ENCODE results near the gene LTBP3. TPM values are rescaled to one million over a fixed set of nuclear protein-coding genes. Genes with fewer than 3 reads are reported as not detected.

LTBP3 gene
- total and polyA plus RNA-seq, 9 of the 15 experiments (the other 6 are each of a cell fraction or from before 2014, with no cell fraction given) = 0.06 to 20.5 (median 4.8) TPM

DNA sequence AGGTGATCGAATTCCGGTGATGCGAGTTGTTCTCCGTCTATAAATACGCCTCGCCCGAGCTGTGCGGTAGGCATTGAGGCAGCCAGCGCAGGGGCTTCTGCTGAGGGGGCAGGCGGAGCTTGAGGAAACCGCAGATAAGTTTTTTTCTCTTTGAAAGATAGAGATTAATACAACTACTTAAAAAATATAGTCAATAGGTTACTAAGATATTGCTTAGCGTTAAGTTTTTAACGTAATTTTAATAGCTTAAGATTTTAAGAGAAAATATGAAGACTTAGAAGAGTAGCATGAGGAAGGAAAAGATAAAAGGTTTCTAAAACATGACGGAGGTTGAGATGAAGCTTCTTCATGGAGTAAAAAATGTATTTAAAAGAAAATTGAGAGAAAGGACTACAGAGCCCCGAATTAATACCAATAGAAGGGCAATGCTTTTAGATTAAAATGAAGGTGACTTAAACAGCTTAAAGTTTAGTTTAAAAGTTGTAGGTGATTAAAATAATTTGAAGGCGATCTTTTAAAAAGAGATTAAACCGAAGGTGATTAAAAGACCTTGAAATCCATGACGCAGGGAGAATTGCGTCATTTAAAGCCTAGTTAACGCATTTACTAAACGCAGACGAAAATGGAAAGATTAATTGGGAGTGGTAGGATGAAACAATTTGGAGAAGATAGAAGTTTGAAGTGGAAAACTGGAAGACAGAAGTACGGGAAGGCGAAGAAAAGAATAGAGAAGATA is 59.0 kb downstream of the LTBP3 start, which contains the start of gene MALAT1 (continued):
- TF ChIP-seq, protein P1, sequence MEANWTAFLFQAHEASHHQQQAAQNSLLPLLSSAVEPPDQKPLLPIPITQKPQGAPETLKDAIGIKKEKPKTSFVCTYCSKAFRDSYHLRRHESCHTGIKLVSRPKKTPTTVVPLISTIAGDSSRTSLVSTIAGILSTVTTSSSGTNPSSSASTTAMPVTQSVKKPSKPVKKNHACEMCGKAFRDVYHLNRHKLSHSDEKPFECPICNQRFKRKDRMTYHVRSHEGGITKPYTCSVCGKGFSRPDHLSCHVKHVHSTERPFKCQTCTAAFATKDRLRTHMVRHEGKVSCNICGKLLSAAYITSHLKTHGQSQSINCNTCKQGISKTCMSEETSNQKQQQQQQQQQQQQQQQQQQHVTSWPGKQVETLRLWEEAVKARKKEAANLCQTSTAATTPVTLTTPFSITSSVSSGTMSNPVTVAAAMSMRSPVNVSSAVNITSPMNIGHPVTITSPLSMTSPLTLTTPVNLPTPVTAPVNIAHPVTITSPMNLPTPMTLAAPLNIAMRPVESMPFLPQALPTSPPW (CRISPR knock-in tag; IDR thresholded peaks at IDR 0.05) = peak; percentile 81
- TF ChIP-seq ZNF316 (IDR thresholded peaks at IDR 0.05) (no peak), PRPF4 (IDR thresholded peaks at IDR 0.05; ENCODE audit: insufficient read depth, low read depth, low read length, poor library complexity, severe bottlenecking) (no peak), ZNF133 (CRISPR knock-in tag; IDR thresholded peaks at IDR 0.05) (peak; percentile 52; the same call in 1 of the 2 replicates), POLR3G (IDR thresholded peaks at IDR 0.05; ENCODE audit: extremely low read depth, insufficient read length, insufficient replicate concordance) (no peak), PML (IDR thresholded peaks at IDR 0.05; ENCODE audit: low read length) (peak; percentile 99), ZSCAN32 (CRISPR knock-in tag; IDR thresholded peaks at IDR 0.05) (peak; percentile 88), RFX1 (IDR thresholded peaks at IDR 0.05) (peak; percentile 21; the same call in 1 of the 2 replicates), DACH1 (IDR thresholded peaks at IDR 0.05; ENCODE audit: partially characterized antibody) (no peak), MAFF (IDR thresholded peaks at IDR 0.05; ENCODE audit: low read length) (peak; percentile 7; the same call in 1 of the 2 replicates), ARID2 (IDR thresholded peaks at IDR 0.05) (0 out of 2 replicates have a peak, but pooled peaks have one; percentile 34), NRF1 (conservative IDR thresholded peaks at IDR 0.05 in 1 of 2, IDR thresholded peaks at IDR 0.05 in 1 of 2) (no peak; a peak in 2 of 4 replicates), TFAM (CRISPR knock-in tag; conservative IDR thresholded peaks at IDR 0.05) (no peak), PHF8 (IDR thresholded peaks at IDR 0.05; ENCODE audit: borderline replicate concordance, low read length) (peak; percentile 41)
- TF ChIP-seq, protein P2, sequence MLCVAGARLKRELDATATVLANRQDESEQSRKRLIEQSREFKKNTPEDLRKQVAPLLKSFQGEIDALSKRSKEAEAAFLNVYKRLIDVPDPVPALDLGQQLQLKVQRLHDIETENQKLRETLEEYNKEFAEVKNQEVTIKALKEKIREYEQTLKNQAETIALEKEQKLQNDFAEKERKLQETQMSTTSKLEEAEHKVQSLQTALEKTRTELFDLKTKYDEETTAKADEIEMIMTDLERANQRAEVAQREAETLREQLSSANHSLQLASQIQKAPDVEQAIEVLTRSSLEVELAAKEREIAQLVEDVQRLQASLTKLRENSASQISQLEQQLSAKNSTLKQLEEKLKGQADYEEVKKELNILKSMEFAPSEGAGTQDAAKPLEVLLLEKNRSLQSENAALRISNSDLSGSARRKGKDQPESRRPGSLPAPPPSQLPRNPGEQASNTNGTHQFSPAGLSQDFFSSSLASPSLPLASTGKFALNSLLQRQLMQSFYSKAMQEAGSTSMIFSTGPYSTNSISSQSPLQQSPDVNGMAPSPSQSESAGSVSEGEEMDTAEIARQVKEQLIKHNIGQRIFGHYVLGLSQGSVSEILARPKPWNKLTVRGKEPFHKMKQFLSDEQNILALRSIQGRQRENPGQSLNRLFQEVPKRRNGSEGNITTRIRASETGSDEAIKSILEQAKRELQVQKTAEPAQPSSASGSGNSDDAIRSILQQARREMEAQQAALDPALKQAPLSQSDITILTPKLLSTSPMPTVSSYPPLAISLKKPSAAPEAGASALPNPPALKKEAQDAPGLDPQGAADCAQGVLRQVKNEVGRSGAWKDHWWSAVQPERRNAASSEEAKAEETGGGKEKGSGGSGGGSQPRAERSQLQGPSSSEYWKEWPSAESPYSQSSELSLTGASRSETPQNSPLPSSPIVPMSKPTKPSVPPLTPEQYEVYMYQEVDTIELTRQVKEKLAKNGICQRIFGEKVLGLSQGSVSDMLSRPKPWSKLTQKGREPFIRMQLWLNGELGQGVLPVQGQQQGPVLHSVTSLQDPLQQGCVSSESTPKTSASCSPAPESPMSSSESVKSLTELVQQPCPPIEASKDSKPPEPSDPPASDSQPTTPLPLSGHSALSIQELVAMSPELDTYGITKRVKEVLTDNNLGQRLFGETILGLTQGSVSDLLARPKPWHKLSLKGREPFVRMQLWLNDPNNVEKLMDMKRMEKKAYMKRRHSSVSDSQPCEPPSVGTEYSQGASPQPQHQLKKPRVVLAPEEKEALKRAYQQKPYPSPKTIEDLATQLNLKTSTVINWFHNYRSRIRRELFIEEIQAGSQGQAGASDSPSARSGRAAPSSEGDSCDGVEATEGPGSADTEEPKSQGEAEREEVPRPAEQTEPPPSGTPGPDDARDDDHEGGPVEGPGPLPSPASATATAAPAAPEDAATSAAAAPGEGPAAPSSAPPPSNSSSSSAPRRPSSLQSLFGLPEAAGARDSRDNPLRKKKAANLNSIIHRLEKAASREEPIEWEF (CRISPR knock-in tag; IDR thresholded peaks at IDR 0.05) = peak; percentile 75; the same call in 1 of the 2 replicates
- TF ChIP-seq, protein P3, sequence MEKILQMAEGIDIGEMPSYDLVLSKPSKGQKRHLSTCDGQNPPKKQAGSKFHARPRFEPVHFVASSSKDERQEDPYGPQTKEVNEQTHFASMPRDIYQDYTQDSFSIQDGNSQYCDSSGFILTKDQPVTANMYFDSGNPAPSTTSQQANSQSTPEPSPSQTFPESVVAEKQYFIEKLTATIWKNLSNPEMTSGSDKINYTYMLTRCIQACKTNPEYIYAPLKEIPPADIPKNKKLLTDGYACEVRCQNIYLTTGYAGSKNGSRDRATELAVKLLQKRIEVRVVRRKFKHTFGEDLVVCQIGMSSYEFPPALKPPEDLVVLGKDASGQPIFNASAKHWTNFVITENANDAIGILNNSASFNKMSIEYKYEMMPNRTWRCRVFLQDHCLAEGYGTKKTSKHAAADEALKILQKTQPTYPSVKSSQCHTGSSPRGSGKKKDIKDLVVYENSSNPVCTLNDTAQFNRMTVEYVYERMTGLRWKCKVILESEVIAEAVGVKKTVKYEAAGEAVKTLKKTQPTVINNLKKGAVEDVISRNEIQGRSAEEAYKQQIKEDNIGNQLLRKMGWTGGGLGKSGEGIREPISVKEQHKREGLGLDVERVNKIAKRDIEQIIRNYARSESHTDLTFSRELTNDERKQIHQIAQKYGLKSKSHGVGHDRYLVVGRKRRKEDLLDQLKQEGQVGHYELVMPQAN (IDR thresholded peaks at IDR 0.05; ENCODE audit: borderline replicate concordance) = 0 out of 2 replicates have a peak, but pooled peaks have one; percentile 48
- TF ChIP-seq, protein P4, sequence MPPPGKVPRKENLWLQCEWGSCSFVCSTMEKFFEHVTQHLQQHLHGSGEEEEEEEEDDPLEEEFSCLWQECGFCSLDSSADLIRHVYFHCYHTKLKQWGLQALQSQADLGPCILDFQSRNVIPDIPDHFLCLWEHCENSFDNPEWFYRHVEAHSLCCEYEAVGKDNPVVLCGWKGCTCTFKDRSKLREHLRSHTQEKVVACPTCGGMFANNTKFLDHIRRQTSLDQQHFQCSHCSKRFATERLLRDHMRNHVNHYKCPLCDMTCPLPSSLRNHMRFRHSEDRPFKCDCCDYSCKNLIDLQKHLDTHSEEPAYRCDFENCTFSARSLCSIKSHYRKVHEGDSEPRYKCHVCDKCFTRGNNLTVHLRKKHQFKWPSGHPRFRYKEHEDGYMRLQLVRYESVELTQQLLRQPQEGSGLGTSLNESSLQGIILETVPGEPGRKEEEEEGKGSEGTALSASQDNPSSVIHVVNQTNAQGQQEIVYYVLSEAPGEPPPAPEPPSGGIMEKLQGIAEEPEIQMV (tag; conservative IDR thresholded peaks at IDR 0.05; ENCODE audit: low read depth) = no peak
